WTC11 (cell line): ENCODE data around the gene KLHL40. TPM values are rescaled to one million over a fixed set of nuclear protein-coding genes. Genes with fewer than 3 reads are reported as not detected.

Experiments
- ATAC-seq: fragments of 200-7000 bp; cut with Tn5 transposase; 2 replicates; pipeline ENCODE4 v1.10.0; 2021; ENCODE audit warnings: mild to moderate bottlenecking, moderate library complexity
- CTCF ChIA-PET: fragments of 300-600 bp; sonication (Branson Sonifier 250); formaldehyde crosslinking; loops from one replicate; lab custom pipeline; 2021; ENCODE audit warnings: antibody characterized with exemption; lab: Charles Lee
- POLR2A ChIA-PET: fragments of 350-600 bp; sonication (Branson Sonifier 250); formaldehyde crosslinking; loops from one replicate; lab custom pipeline; 2021; ENCODE audit warnings: antibody characterized with exemption; lab: Charles Lee
- DNase-seq: peaks from one replicate; pipeline ENCODE4 v3.0.0; 2021; ENCODE audit warnings: low spot score
- H3K27ac Mint-ChIP-seq: 2 replicates; pipeline ENCODE4 v1.8.0; 2021; ENCODE audit warnings: mixed read lengths
- H3K27me3 Mint-ChIP-seq: 2 replicates; pipeline ENCODE4 v1.8.0; 2021; ENCODE audit warnings: low read depth, mild to moderate bottlenecking, moderate library complexity, mixed read lengths
- H3K36me3 Mint-ChIP-seq: 2 replicates; pipeline ENCODE4 v1.8.0; 2021; ENCODE audit warnings: mixed read lengths
- H3K4me1 Mint-ChIP-seq: 2 replicates; pipeline ENCODE4 v1.8.0; 2022; ENCODE audit warnings: mixed read lengths
- H3K4me3 Mint-ChIP-seq: 2 replicates; pipeline ENCODE4 v1.8.0; 2021; ENCODE audit warnings: mild to moderate bottlenecking, moderate library complexity, mixed read lengths
- H3K9me3 Mint-ChIP-seq: 2 replicates; pipeline ENCODE4 v1.8.0; 2021; ENCODE audit warnings: mixed read lengths
- CBFB ChIP-seq: sonication (generic); formaldehyde crosslinking; IDR thresholded peaks from 2 replicates; pipeline ENCODE4 v1.8.1; 2022; ENCODE audit warnings: mild to moderate bottlenecking, low read depth, missing genetic modification reagents
- EMX1 ChIP-seq: fragments of 250-450 bp; sonication (Bioruptor Pico); IDR thresholded peaks from 2 replicates; pipeline ENCODE4 v1.8.0; 2021; ENCODE audit warnings: mild to moderate bottlenecking
- FOXP1 ChIP-seq: sonication (generic); formaldehyde crosslinking; IDR thresholded peaks from 2 replicates; pipeline ENCODE4 v1.8.0; 2022; ENCODE audit warnings: missing genetic modification reagents, mild to moderate bottlenecking, moderate library complexity, borderline replicate concordance
- HMGA2 ChIP-seq: fragments of 250-450 bp; sonication (Bioruptor Pico); IDR thresholded peaks from 2 replicates; pipeline ENCODE4 v1.4.0; 2021; ENCODE audit warnings: mild to moderate bottlenecking, moderate library complexity
- MYBL2 ChIP-seq: sonication (generic); formaldehyde crosslinking; IDR thresholded peaks from 2 replicates; pipeline ENCODE4 v1.8.1; 2023; ENCODE audit warnings: mild to moderate bottlenecking, moderate library complexity, missing genetic modification reagents
- NFATC4 ChIP-seq: fragments of 250-450 bp; sonication (Bioruptor Pico); IDR thresholded peaks from 2 replicates; pipeline ENCODE4 v1.9.0; 2021; ENCODE audit warnings: mild to moderate bottlenecking
- NFE2L1 ChIP-seq: sonication (generic); formaldehyde crosslinking; IDR thresholded peaks from 2 replicates; pipeline ENCODE4 v1.8.1; 2023; ENCODE audit warnings: missing genetic modification reagents
- NR2C2 ChIP-seq: sonication (generic); formaldehyde crosslinking; IDR thresholded peaks from 2 replicates; pipeline ENCODE4 v1.8.0; 2022; ENCODE audit warnings: mild to moderate bottlenecking, missing genetic modification reagents
- SOX15 ChIP-seq: fragments of 250-450 bp; sonication (Bioruptor Pico); IDR thresholded peaks from 2 replicates; pipeline ENCODE4 v1.9.0; 2021; ENCODE audit warnings: mild to moderate bottlenecking
- SP1 ChIP-seq: sonication (generic); formaldehyde crosslinking; conservative IDR thresholded peaks from 2 replicates; pipeline ENCODE4 v1.8.1; 2022; ENCODE audit warnings: missing genetic modification reagents
- ZBTB21 ChIP-seq: sonication (generic); formaldehyde crosslinking; IDR thresholded peaks from 2 replicates; pipeline ENCODE4 v1.8.1; 2023; ENCODE audit warnings: mild to moderate bottlenecking, missing genetic modification reagents, borderline replicate concordance
- ZNF219 ChIP-seq: sonication (generic); formaldehyde crosslinking; IDR thresholded peaks from 2 replicates; pipeline ENCODE4 v1.8.0; 2023; ENCODE audit warnings: missing genetic modification reagents, mild to moderate bottlenecking, borderline replicate concordance
- ZNF416 ChIP-seq: fragments of 250-450 bp; sonication (Bioruptor Pico); IDR thresholded peaks from 2 replicates; pipeline ENCODE4 v1.9.0; 2021; ENCODE audit warnings: mild to moderate bottlenecking, inconsistent platforms
- ZNF671 ChIP-seq: fragments of 250-450 bp; sonication (Bioruptor Pico); IDR thresholded peaks from 2 replicates; pipeline ENCODE4 v1.8.0; 2021; ENCODE audit warnings: mild to moderate bottlenecking
- total RNA-seq: library from RNA; stranded (reverse); gene quantifications from 3 replicates; pipeline ENCODE4 v1.2.3, GENCODE V29; 2021
- TF ChIP-seq, protein P1 (sequence below): fragments of 250-450 bp; sonication (Bioruptor Pico); IDR thresholded peaks from 2 replicates; pipeline ENCODE4 v2.1.2; 2022; ENCODE audit warnings: mild to moderate bottlenecking, moderate library complexity
- TF ChIP-seq, protein P2 (sequence below): sonication (generic); formaldehyde crosslinking; IDR thresholded peaks from 2 replicates; pipeline ENCODE4 v1.8.0; 2022; ENCODE audit warnings: mild to moderate bottlenecking, missing genetic modification reagents
- TF ChIP-seq, protein P3 (sequence below): sonication (generic); formaldehyde crosslinking; IDR thresholded peaks from 2 replicates; pipeline ENCODE4 v1.8.0; 2023; ENCODE audit warnings: missing genetic modification reagents
- TF ChIP-seq, protein P4 (sequence below): sonication (generic); formaldehyde crosslinking; IDR thresholded peaks from 2 replicates; pipeline ENCODE4 v1.8.0; 2023; ENCODE audit warnings: mild to moderate bottlenecking, missing genetic modification reagents
- TF ChIP-seq, protein P5 (sequence below): fragments of 200-600 bp; IDR thresholded peaks from 2 replicates; pipeline ENCODE4 v1.8.0; 2022; ENCODE audit warnings: antibody characterized with exemption
- TF ChIP-seq, protein P6 (sequence below): sonication (generic); formaldehyde crosslinking; IDR thresholded peaks from 2 replicates; pipeline ENCODE4 v1.8.1; 2022; ENCODE audit warnings: missing genetic modification reagents, borderline replicate concordance

The KLHL40 gene
- total RNA-seq, 1 experiment from 2014 or later, result not detected

DNA sequence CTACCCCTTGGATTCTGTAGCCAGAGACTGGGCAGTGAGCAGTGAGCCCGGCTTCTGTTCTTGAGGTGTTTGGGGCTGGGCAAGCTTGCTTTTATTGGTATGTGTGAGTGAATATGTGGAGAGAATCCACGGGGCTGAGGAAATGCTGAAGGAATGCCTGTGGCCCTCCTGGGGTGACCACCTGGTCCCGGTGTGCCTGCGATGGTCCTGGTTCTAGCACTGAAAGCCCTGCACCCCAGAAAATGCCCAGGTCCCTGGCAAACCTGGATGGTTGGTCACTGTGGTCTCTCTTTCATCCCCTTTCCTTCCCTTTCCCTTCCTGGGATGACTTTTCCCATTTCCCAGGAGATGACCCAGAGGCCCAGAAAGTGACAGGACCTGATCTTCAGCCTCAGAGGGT lies 27.7 kb upstream of the KLHL40 start:
- TF ChIP-seq EMX1 (CRISPR knock-in tag) (no peak), NR2C2 (CRISPR knock-in tag) (no peak), FOXP1 (CRISPR knock-in tag) (no peak), HMGA2 (no peak), SP1 (CRISPR knock-in tag) (no peak), NFE2L1 (CRISPR knock-in tag) (no peak)
- TF ChIP-seq, protein P1, sequence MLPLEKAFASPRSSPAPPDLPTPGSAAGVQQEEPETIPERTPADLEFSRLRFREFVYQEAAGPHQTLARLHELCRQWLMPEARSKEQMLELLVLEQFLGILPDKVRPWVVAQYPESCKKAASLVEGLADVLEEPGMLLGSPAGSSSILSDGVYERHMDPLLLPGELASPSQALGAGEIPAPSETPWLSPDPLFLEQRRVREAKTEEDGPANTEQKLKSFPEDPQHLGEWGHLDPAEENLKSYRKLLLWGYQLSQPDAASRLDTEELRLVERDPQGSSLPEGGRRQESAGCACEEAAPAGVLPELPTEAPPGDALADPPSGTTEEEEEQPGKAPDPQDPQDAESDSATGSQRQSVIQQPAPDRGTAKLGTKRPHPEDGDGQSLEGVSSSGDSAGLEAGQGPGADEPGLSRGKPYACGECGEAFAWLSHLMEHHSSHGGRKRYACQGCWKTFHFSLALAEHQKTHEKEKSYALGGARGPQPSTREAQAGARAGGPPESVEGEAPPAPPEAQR (CRISPR knock-in tag), result no peak
- TF ChIP-seq, protein P2, sequence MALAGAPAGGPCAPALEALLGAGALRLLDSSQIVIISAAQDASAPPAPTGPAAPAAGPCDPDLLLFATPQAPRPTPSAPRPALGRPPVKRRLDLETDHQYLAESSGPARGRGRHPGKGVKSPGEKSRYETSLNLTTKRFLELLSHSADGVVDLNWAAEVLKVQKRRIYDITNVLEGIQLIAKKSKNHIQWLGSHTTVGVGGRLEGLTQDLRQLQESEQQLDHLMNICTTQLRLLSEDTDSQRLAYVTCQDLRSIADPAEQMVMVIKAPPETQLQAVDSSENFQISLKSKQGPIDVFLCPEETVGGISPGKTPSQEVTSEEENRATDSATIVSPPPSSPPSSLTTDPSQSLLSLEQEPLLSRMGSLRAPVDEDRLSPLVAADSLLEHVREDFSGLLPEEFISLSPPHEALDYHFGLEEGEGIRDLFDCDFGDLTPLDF, result no peak
- TF ChIP-seq, protein P3, sequence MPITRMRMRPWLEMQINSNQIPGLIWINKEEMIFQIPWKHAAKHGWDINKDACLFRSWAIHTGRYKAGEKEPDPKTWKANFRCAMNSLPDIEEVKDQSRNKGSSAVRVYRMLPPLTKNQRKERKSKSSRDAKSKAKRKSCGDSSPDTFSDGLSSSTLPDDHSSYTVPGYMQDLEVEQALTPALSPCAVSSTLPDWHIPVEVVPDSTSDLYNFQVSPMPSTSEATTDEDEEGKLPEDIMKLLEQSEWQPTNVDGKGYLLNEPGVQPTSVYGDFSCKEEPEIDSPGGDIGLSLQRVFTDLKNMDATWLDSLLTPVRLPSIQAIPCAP (CRISPR knock-in tag), result no peak
- TF ChIP-seq, all 79 proteins: peak for 0
- POLR2A ChIA-PET, result no interaction called here
- Mint-ChIP-seq H3K27me3 (no peaks in the 10 kb centered on the region), H3K4me3 (no peak overlapping the region), H3K27ac (no peak overlapping the region), H3K9me3 (no peaks in the 10 kb centered on the region), H3K4me1 (peaks cover 30% of the 10 kb centered on the region), H3K36me3 (no peaks in the 10 kb centered on the region; the same call in 1 of the 2 replicates)
- CTCF ChIA-PET, result interaction anchor here (1.5 to 2.3 kb wide), 2 partner anchors 85 to 88 kb away, joined by 6 read pairs; no protein-coding TSS in a partner anchor
- DNase-seq, result no peak
- ATAC-seq, result no peak

DNA sequence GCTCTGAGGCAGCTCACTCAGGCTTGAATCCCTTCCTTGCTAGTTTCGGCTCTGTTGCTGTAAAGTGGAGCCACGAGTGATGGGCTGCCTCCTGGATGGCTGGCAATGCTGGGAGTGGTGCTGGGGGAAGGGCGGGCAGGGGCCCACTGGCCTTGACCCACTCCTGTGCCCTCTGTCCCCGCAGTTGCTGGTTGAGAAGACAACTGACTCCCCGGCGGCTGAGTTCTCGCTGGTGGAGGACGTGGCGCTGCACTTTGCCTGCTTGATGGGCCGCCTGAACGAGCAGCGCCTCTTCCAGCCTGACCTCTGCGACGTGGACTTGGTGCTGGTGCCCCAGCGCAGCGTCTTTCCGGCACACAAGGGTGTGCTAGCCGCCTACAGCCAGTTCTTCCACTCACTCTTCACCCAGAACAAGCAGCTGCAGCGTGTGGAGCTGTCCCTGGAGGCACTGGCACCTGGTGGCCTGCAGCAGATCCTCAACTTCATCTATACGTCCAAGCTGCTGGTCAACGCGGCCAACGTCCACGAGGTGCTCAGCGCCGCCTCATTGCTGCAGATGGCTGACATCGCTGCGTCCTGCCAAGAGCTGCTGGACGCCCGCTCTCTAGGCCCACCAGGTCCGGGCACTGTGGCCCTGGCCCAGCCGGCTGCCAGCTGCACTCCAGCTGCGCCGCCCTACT lies 27.1 kb upstream of the KLHL40 start:
- Mint-ChIP-seq H3K4me3 (no peak overlapping the region), H3K27me3 (no peaks in the 10 kb centered on the region), H3K4me1 (peaks cover 25% of the 10 kb centered on the region), H3K9me3 (no peaks in the 10 kb centered on the region), H3K27ac (no peak overlapping the region), H3K36me3 (no peaks in the 10 kb centered on the region; the same call in 1 of the 2 replicates)
- POLR2A ChIA-PET, result no interaction called here
- ATAC-seq (no peak), DNase-seq (no peak)
- CTCF ChIA-PET, result interaction anchor here (1.5 to 2.3 kb wide), 2 partner anchors 85 to 88 kb away, joined by 6 read pairs; no protein-coding TSS in a partner anchor
- no peak for TF ChIP-seq NFATC4 (CRISPR knock-in tag)
- TF ChIP-seq, protein P3 (CRISPR knock-in tag), result no peak
- TF ChIP-seq ZNF219, result no peak
- TF ChIP-seq ZNF671 (CRISPR knock-in tag), result no peak
- TF ChIP-seq, protein P4, sequence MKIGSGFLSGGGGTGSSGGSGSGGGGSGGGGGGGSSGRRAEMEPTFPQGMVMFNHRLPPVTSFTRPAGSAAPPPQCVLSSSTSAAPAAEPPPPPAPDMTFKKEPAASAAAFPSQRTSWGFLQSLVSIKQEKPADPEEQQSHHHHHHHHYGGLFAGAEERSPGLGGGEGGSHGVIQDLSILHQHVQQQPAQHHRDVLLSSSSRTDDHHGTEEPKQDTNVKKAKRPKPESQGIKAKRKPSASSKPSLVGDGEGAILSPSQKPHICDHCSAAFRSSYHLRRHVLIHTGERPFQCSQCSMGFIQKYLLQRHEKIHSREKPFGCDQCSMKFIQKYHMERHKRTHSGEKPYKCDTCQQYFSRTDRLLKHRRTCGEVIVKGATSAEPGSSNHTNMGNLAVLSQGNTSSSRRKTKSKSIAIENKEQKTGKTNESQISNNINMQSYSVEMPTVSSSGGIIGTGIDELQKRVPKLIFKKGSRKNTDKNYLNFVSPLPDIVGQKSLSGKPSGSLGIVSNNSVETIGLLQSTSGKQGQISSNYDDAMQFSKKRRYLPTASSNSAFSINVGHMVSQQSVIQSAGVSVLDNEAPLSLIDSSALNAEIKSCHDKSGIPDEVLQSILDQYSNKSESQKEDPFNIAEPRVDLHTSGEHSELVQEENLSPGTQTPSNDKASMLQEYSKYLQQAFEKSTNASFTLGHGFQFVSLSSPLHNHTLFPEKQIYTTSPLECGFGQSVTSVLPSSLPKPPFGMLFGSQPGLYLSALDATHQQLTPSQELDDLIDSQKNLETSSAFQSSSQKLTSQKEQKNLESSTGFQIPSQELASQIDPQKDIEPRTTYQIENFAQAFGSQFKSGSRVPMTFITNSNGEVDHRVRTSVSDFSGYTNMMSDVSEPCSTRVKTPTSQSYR (CRISPR knock-in tag), result no peak
- no peak for TF ChIP-seq ZBTB21 (CRISPR knock-in tag)
- TF ChIP-seq, protein P5, sequence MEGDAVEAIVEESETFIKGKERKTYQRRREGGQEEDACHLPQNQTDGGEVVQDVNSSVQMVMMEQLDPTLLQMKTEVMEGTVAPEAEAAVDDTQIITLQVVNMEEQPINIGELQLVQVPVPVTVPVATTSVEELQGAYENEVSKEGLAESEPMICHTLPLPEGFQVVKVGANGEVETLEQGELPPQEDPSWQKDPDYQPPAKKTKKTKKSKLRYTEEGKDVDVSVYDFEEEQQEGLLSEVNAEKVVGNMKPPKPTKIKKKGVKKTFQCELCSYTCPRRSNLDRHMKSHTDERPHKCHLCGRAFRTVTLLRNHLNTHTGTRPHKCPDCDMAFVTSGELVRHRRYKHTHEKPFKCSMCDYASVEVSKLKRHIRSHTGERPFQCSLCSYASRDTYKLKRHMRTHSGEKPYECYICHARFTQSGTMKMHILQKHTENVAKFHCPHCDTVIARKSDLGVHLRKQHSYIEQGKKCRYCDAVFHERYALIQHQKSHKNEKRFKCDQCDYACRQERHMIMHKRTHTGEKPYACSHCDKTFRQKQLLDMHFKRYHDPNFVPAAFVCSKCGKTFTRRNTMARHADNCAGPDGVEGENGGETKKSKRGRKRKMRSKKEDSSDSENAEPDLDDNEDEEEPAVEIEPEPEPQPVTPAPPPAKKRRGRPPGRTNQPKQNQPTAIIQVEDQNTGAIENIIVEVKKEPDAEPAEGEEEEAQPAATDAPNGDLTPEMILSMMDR, result no peak
- TF ChIP-seq ZNF416 (CRISPR knock-in tag), result no peak
- TF ChIP-seq CBFB, result no peak
- TF ChIP-seq SOX15, result no peak
- TF ChIP-seq, protein P6, sequence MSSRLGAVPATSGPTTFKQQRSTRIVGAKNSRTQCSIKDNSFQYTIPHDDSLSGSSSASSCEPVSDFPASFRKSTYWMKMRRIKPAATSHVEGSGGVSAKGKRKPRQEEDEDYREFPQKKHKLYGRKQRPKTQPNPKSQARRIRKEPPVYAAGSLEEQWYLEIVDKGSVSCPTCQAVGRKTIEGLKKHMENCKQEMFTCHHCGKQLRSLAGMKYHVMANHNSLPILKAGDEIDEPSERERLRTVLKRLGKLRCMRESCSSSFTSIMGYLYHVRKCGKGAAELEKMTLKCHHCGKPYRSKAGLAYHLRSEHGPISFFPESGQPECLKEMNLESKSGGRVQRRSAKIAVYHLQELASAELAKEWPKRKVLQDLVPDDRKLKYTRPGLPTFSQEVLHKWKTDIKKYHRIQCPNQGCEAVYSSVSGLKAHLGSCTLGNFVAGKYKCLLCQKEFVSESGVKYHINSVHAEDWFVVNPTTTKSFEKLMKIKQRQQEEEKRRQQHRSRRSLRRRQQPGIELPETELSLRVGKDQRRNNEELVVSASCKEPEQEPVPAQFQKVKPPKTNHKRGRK (CRISPR knock-in tag), result no peak
- no peak for TF ChIP-seq MYBL2 (CRISPR knock-in tag)
